Uterus (tissue), 4 donors: ENCODE data around the gene PPP4R1. TPM values are rescaled to one million over a fixed set of nuclear protein-coding genes. Genes with fewer than 3 reads are reported as not detected.

Experiments used
- DNase-seq, 2 donors: peaks; one replicate each; pipeline ENCODE4 v3.0.0-alpha.2; 2019 to 2020
- H3K27ac ChIP-seq, 2 donors: fragments of 200-600 bp; sonication (generic); 1 replicate in 1 of 2; 2 replicates in 1 of 2; pipeline ENCODE4 v1.5.1; 2016 to 2018
- H3K27me3 ChIP-seq, 2 donors: fragments of 200-600 bp; sonication (generic); one replicate each; pipeline ENCODE4 v1.5.1; 2018 to 2019; ENCODE audit warnings: control low read depth in 1 of 2
- H3K36me3 ChIP-seq, 2 donors: fragments of 200-600 bp; sonication (generic); one replicate each; pipeline ENCODE4 v1.5.1; 2019; ENCODE audit warnings: control low read depth in 1 of 2
- H3K4me1 ChIP-seq, 2 donors: fragments of 200-600 bp; sonication (generic); one replicate each; pipeline ENCODE4 v1.5.1; 2018 to 2019; ENCODE audit warnings: control low read depth in 1 of 2
- H3K4me3 ChIP-seq, 2 donors: fragments of 200-600 bp; sonication (generic); 1 replicate in 1 of 2; 2 replicates in 1 of 2; pipeline ENCODE4 v1.5.1; 2018 to 2019; ENCODE audit warnings: mild to moderate bottlenecking in 1 of 2
- H3K9me3 ChIP-seq, 2 donors: fragments of 200-600 bp; sonication (generic); one replicate each; pipeline ENCODE4 v1.5.1; 2019; ENCODE audit warnings: control low read depth in 1 of 2
- CTCF ChIP-seq, 4 experiments: fragments of 200-600 bp in 2 of 4; fragments of 450-650 bp in 2 of 4; sonication (generic) in 2 of 4; IDR thresholded peaks; one replicate each; pipeline ENCODE4 v1.5.1; 2016 to 2019; ENCODE audit warnings: antibody characterized with exemption in 4 of 4, mild to moderate bottlenecking in 2 of 4, moderate library complexity in 1 of 4
- POLR2A ChIP-seq, 2 donors: fragments of 450-650 bp; IDR thresholded peaks; one replicate each; pipeline ENCODE4 v1.6.1; 2016; ENCODE audit warnings: antibody characterized with exemption in 2 of 2, mild to moderate bottlenecking in 1 of 2, moderate library complexity in 1 of 2
- intact Hi-C: fragments of 100-400 bp; cut with DNase I; formaldehyde crosslinking; loops from one replicate; pipeline ENCODE4 v1.15.1; 2023; ENCODE audit warnings: low total_unique reads
- small RNA-seq: library from RNA; depleted of rRNA; stranded (forward); fragments of <200 nt; gene quantifications from one replicate; pipeline ENCODE3, GENCODE V24; 2016
- total RNA-seq, 4 donors: library from RNA; depleted of rRNA in 3 of 4; stranded (reverse); fragments of >200 nt in 3 of 4; gene quantifications; one replicate each; pipeline versions ENCODE4 v1.1.0 to v1.2.4, GENCODE V29; 2014 to 2023
- donor health status: DM: yes; HTN: yes; CAD: no.

Gene PPP4R1
- total RNA-seq, 4 donors from 2014 or later: 103 to 720 (median 185) TPM

GRCh38 chr18:9513971-9514512, 100.3 kb downstream of the PPP4R1 start:
- intact Hi-C loops: no loop called here
- TF ChIP-seq CTCF (IDR thresholded peaks at IDR 0.05) (no peak), POLR2A (IDR thresholded peaks at IDR 0.05) (no peak)
- Histone ChIP-seq H3K27ac (no peak overlapping the region), H3K9me3 (no peaks in the 10 kb centered on the region), H3K4me3 (no peak overlapping the region), H3K27me3 (no peaks in the 10 kb centered on the region), H3K36me3 (no peaks in the 10 kb centered on the region), H3K4me1 (peaks cover 0 to 4% of the 10 kb centered on the region in 2 donors)
- no peak for DNase-seq

GRCh38 chr18:9508446-9509025, 105.8 kb downstream of the PPP4R1 start:
- no peak for DNase-seq
- Histone ChIP-seq H3K36me3 (no peaks in the 10 kb centered on the region), H3K4me3 (no peak overlapping the region), H3K9me3 (no peaks in the 10 kb centered on the region), H3K27me3 (no peaks in the 10 kb centered on the region), H3K4me1 (no peaks in the 10 kb centered on the region), H3K27ac (no peak overlapping the region)
- intact Hi-C loops: no loop called here
- TF ChIP-seq POLR2A (IDR thresholded peaks at IDR 0.05) (no peak), CTCF (IDR thresholded peaks at IDR 0.05) (no peak)

GRCh38 chr18:9507565-9508088, 106.7 kb downstream of the PPP4R1 start:
- TF ChIP-seq POLR2A (IDR thresholded peaks at IDR 0.05): no peak
- no peak for TF ChIP-seq CTCF (IDR thresholded peaks at IDR 0.05)
- Histone ChIP-seq H3K36me3 (no peaks in the 10 kb centered on the region), H3K4me3 (no peak overlapping the region), H3K27me3 (no peaks in the 10 kb centered on the region), H3K4me1 (no peaks in the 10 kb centered on the region), H3K27ac (no peak overlapping the region), H3K9me3 (peaks cover 0 to 4% of the 10 kb centered on the region in 2 donors)
- no peak for DNase-seq
- intact Hi-C loops: no loop called here

GRCh38 chr18:9506046-9506792, 108.1 kb downstream of the PPP4R1 start:
- no peaks in the 10 kb centered on the region for H3K4me1 ChIP-seq
- H3K9me3 ChIP-seq: peaks cover 0 to 7% of the 10 kb centered on the region in 2 donors
- no peak for DNase-seq
- intact Hi-C loops: no loop called here
- H3K36me3 ChIP-seq: no peaks in the 10 kb centered on the region
- no peak overlapping the region for H3K27ac ChIP-seq
- TF ChIP-seq CTCF (IDR thresholded peaks at IDR 0.05): no peak
- no peak for TF ChIP-seq POLR2A (IDR thresholded peaks at IDR 0.05)
- H3K27me3 ChIP-seq: no peaks in the 10 kb centered on the region
- H3K4me3 ChIP-seq: no peak overlapping the region

Small RNAs within 50 kb of the gene (small RNA-seq; reads per million reads assigned to genes)
- gene RNU2-27P: not detected
- gene RNU6-903P: not detected

Other genes starting within 250 kb of the PPP4R1 start
- 10 to 100 TPM; 18.8 to 67.8 (median 30.0) TPM for gene RALBP1, start 139.0 kb downstream of the PPP4R1 start, total RNA-seq
- gene RAB31, start 93.7 kb upstream of the PPP4R1 start, total RNA-seq: 10 to 100 TPM; 22.9 to 98.1 (median 34.3) TPM